Measurements from ENCODE around the gene AIF1L. TPM values are rescaled to one million over a fixed set of nuclear protein-coding genes. Genes with fewer than 3 reads are reported as not detected.

AIF1L gene
- total and polyA plus RNA-seq, 9 donors: 19.3 to 33.2 (median 23.3) TPM

DNA sequence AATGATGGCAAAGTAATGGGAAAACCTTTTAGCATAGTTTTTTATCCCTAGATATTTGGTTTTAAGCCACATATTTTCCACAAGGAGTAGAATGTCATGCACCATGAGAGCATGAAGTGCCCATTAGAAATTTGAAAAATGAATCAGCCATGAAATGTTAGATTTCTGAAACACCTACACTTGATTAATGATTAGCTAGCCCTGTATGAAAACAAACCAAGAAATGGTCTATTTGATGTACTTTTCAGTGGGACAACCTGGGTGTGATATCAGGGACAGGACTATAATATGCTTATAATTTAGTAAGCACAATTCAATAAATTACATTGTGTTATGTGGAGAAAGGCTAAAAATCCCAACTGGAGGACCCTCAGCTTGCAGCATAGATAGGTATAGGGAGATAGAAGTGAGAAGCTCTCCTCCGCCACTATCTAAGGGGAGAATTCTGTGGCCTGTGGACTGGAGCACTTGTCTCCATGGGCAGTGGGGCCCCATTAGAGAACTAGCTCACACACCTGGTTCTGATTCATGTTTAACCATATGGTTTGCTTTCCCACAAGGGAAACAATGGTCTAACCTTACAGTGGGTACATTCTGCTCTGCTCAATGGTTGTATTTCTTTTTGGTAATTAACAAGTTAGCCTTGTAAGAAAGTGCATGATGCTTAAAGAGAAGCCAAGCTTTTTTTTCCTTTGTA lies 64.2 kb downstream of the AIF1L start:
- DNase-seq: no peak
- WGBS (ENCODE audit: insufficient coverage): 100% methylated on average over 1 of the region's 1 CpG
- H3K9me3 ChIP-seq (replicated peaks; ENCODE audit: control insufficient read depth, low read depth, low read length): no peaks in the 10 kb centered on the region
- no peaks in the 10 kb centered on the region for H3K27me3 ChIP-seq (ENCODE audit: control insufficient read depth, insufficient read depth, low read length)
- H3K4me1 ChIP-seq (ENCODE audit: control insufficient read depth, insufficient read depth, low read length): no peaks in the 10 kb centered on the region
- H3K27ac ChIP-seq (ENCODE audit: low read length): no peak overlapping the region
- peaks cover 43% of the 10 kb centered on the region for H3K36me3 ChIP-seq (ENCODE audit: control insufficient read depth, insufficient read depth, low read length)
- no peak overlapping the region for H3K4me3 ChIP-seq (ENCODE audit: low read length)

DNA sequence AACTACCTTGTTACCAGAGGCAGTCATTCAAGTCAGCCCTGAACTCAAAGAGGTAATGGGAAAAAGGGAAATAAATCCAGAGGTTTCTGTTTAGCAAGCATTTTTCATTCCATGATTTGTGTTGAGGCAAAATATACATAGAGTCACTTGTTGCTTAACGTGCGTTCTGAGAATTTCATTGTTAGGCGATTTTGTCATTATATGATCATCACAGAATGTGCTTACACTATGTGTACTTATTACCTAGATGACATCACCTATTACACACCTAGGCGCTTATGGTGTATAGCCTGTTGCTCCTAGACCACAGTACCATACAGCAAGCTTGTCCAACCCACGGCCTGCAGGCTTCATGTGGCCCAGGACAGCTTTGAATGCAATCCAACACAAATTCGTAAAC lies 65.3 kb downstream of the AIF1L start:
- WGBS (ENCODE audit: insufficient coverage): 86% methylated on average over 2 of the region's 6 CpGs
- H3K9me3 ChIP-seq (replicated peaks; ENCODE audit: control insufficient read depth, low read depth, low read length): no peaks in the 10 kb centered on the region
- H3K4me3 ChIP-seq (ENCODE audit: low read length): no peak overlapping the region
- no peak for DNase-seq
- no peaks in the 10 kb centered on the region for H3K4me1 ChIP-seq (ENCODE audit: control insufficient read depth, insufficient read depth, low read length)
- H3K27ac ChIP-seq (ENCODE audit: low read length): no peak overlapping the region
- H3K36me3 ChIP-seq (ENCODE audit: control insufficient read depth, insufficient read depth, low read length): peaks cover 43% of the 10 kb centered on the region
- no peaks in the 10 kb centered on the region for H3K27me3 ChIP-seq (ENCODE audit: control insufficient read depth, insufficient read depth, low read length)

DNA sequence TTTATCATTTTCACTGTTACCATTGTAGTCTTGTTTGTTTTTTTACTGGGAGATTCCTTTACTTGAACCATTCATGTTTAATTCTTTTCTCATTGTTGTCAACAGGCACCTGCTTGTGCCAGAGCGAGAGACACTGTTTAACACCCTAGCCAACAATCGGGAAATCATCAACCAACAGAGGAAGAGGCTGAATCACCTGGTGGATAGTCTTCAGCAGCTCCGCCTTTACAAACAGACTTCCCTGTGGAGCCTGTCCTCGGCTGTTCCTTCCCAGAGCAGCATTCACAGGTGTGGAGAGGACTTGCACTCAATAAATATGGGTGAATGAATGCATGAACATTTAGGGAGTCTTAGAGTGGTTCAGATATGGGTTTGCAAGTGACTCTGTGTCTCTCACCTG lies 66.6 kb downstream of the AIF1L start:
- H3K27me3 ChIP-seq (ENCODE audit: control insufficient read depth, insufficient read depth, low read length): no peaks in the 10 kb centered on the region

DNA sequence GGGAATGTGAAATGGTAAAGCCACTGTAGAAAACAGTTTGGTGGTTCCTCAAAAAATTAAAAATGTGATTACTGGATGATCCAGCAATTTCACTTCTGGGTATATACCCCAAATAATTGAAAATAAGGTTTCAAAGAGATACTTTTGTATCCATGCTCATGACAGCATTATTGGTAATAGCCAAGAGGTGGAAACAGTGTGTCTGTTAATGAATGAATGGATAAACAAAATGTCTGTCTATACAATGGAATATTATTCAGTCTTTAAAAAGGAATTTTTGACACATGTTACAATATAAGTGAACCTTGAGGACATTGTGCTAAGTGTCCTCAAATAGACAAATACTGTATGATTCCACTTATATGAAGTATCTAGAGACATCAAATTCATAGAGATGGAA lies 69.2 kb downstream of the AIF1L start:
- no peaks in the 10 kb centered on the region for H3K27me3 ChIP-seq (ENCODE audit: control insufficient read depth, insufficient read depth, low read length)
- peaks cover 31% of the 10 kb centered on the region for H3K36me3 ChIP-seq (ENCODE audit: control insufficient read depth, insufficient read depth, low read length)
- H3K4me3 ChIP-seq (ENCODE audit: low read length): no peak overlapping the region

More for the DNA sequence above, 66.6 kb downstream of the AIF1L start:
- Histone ChIP-seq H3K4me3 (ENCODE audit: low read length) (no peak overlapping the region), H3K9me3 (replicated peaks; ENCODE audit: control insufficient read depth, low read depth, low read length) (no peaks in the 10 kb centered on the region), H3K27ac (ENCODE audit: low read length) (no peak overlapping the region), H3K4me1 (ENCODE audit: control insufficient read depth, insufficient read depth, low read length) (no peaks in the 10 kb centered on the region), H3K36me3 (ENCODE audit: control insufficient read depth, insufficient read depth, low read length) (peaks cover 40% of the 10 kb centered on the region)
- DNase-seq: no peak
- 100% methylated on average over 2 of the region's 4 CpGs for WGBS (ENCODE audit: insufficient coverage)

DNA sequence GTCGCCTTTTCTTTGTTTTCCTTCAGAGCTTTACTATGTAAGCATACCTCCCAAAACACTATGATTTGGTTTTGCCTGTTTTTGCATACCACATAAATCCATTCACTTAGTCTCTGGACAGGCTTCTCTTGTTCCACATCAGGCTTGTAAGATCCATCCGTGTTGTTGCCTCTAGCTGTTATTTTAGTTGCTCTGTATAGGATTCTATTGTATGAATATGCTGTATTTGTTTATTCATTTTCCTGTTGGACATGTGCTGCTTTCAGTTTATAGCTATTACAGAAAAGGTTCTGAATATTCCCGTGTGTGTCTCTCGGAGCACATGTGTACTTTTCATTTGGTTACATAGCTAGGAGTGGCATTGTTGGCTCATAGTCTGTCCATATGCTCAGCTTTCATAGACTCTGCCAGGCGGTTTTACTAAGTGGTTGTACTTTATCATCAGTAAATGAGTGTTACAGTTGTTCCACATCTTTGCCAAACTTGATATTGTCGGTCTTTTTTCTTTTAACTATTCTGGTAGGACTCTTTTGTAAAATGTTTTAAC lies 70.9 kb downstream of the AIF1L start:
- H3K4me1 ChIP-seq (ENCODE audit: control insufficient read depth, insufficient read depth, low read length): no peaks in the 10 kb centered on the region
- H3K27me3 ChIP-seq (ENCODE audit: control insufficient read depth, insufficient read depth, low read length): no peaks in the 10 kb centered on the region
- no peak overlapping the region for H3K27ac ChIP-seq (ENCODE audit: low read length)
- H3K4me3 ChIP-seq (ENCODE audit: low read length): no peak overlapping the region
- peak; percentile 43 for DNase-seq
- H3K36me3 ChIP-seq (ENCODE audit: control insufficient read depth, insufficient read depth, low read length): peaks cover 23% of the 10 kb centered on the region
- no CpG with 5 or more reads among the region's 6 CpGs for WGBS (ENCODE audit: insufficient coverage)
- H3K9me3 ChIP-seq (replicated peaks; ENCODE audit: control insufficient read depth, low read depth, low read length): no peaks in the 10 kb centered on the region

More for the DNA sequence above, 69.2 kb downstream of the AIF1L start:
- no peak for DNase-seq
- H3K27ac ChIP-seq (ENCODE audit: low read length): no peak overlapping the region
- no peaks in the 10 kb centered on the region for H3K9me3 ChIP-seq (replicated peaks; ENCODE audit: control insufficient read depth, low read depth, low read length)
- no peaks in the 10 kb centered on the region for H3K4me1 ChIP-seq (ENCODE audit: control insufficient read depth, insufficient read depth, low read length)

DNA sequence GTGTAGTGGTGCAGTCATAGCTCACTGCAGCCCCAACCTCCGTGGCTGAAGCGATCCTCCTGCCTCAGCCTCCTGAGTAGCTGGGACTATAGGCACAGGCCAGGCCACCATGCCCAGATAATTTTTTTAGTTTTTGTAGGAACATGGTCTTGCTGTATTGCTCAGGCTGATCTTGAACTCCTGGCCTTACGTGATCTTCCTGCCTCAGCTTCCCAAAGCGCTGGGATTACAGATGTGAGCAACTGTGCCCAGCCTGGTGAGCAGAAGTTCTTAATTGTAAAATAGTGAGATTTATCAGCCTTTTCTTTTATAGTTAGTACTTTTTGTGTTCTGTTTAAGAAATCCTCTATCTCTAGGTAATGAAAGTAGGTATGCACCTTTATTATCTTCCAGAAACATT lies 71.6 kb downstream of the AIF1L start:
- WGBS (ENCODE audit: insufficient coverage): 100% methylated on average over 1 of the region's 4 CpGs
- Histone ChIP-seq H3K4me3 (ENCODE audit: low read length) (no peak overlapping the region), H3K27ac (ENCODE audit: low read length) (no peak overlapping the region), H3K36me3 (ENCODE audit: control insufficient read depth, insufficient read depth, low read length) (peaks cover 19% of the 10 kb centered on the region), H3K9me3 (replicated peaks; ENCODE audit: control insufficient read depth, low read depth, low read length) (no peaks in the 10 kb centered on the region), H3K27me3 (ENCODE audit: control insufficient read depth, insufficient read depth, low read length) (no peaks in the 10 kb centered on the region), H3K4me1 (ENCODE audit: control insufficient read depth, insufficient read depth, low read length) (no peaks in the 10 kb centered on the region)
- DNase-seq: no peak

DNA sequence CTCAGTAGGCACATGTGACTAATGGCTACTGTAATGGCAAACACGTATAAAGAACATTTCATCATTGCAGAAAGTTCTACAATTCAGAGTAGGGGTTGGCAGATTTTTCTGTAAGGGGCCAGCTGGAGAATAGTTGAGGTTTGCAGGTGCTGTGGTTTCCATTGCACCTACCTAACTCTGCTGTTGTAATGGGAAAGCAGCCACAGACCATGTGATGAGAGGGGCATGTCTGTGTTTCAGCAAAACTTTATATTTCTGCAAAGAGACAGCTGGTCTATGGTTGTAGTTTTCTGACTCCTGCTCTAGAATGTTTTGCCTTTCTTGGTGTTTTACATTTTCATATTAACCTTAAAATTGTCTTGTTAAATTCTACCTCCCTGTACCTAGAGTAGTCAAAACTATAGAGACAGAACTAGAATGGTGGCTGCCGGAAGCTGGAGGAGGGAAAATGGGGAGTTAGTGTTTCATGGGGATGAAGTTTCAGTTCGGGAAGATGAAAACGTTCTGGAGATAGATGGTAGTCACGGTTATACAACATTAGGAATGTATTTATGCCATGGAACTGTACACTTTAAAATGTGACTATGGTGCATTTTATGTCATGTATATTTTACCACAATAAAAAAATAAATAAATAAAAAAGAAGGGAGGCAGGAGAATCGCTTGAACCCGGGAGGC lies 73.4 kb downstream of the AIF1L start:
- H3K27me3 ChIP-seq (ENCODE audit: control insufficient read depth, insufficient read depth, low read length): no peaks in the 10 kb centered on the region
- H3K4me3 ChIP-seq (ENCODE audit: low read length): no peak overlapping the region
- DNase-seq: no peak
- peaks cover 10% of the 10 kb centered on the region for H3K36me3 ChIP-seq (ENCODE audit: control insufficient read depth, insufficient read depth, low read length)
- no peak overlapping the region for H3K27ac ChIP-seq (ENCODE audit: low read length)
- 89% methylated on average over 3 of the region's 7 CpGs for WGBS (ENCODE audit: insufficient coverage)
- no peaks in the 10 kb centered on the region for H3K4me1 ChIP-seq (ENCODE audit: control insufficient read depth, insufficient read depth, low read length)
- H3K9me3 ChIP-seq (replicated peaks; ENCODE audit: control insufficient read depth, low read depth, low read length): no peaks in the 10 kb centered on the region

Other genes starting within 250 kb of the AIF1L start
- not detected for gene QRFP, start 199.7 kb upstream of the AIF1L start, total RNA-seq
- under 1 TPM; 0.27 to 0.66 (median 0.47) TPM for gene QRFP, start 199.7 kb upstream of the AIF1L start, polyA plus RNA-seq (ENCODE audit: insufficient read depth in 1 of 8, insufficient read length in 8 of 8, low replicate concordance in 1 of 8)
- gene FIBCD1, start 157.3 kb upstream of the AIF1L start, total RNA-seq: not detected
- under 1 TPM in 4 of 8 donors, not detected in 4; 0.04 to 0.13 (median 0.08) TPM for gene FIBCD1, start 157.3 kb upstream of the AIF1L start, polyA plus RNA-seq (ENCODE audit: insufficient read depth in 1 of 8, insufficient read length in 8 of 8, low replicate concordance in 1 of 8)
- 1.1 TPM for gene LAMC3, start 87.4 kb upstream of the AIF1L start, total RNA-seq
- gene LAMC3, start 87.4 kb upstream of the AIF1L start, polyA plus RNA-seq (ENCODE audit: insufficient read depth in 1 of 8, insufficient read length in 8 of 8, low replicate concordance in 1 of 8): 1 to 10 TPM; 1.0 to 4.0 (median 1.9) TPM
- 21.2 TPM for gene NUP214, start 29.1 kb downstream of the AIF1L start, total RNA-seq
- gene NUP214, start 29.1 kb downstream of the AIF1L start, polyA plus RNA-seq (ENCODE audit: insufficient read depth in 1 of 8, insufficient read length in 8 of 8, low replicate concordance in 1 of 8): 10 to 100 TPM; 23.5 to 35.6 (median 30.8) TPM
- gene FAM78A, start 180.0 kb downstream of the AIF1L start, total RNA-seq: 23.0 TPM
- 10 to 100 TPM; 30.7 to 45.2 (median 33.7) TPM for gene FAM78A, start 180.0 kb downstream of the AIF1L start, polyA plus RNA-seq (ENCODE audit: insufficient read depth in 1 of 8, insufficient read length in 8 of 8, low replicate concordance in 1 of 8)
- 52.4 TPM for gene PLPP7, start 193.2 kb downstream of the AIF1L start, total RNA-seq
- 10 to 100 TPM; 24.8 to 46.3 (median 37.0) TPM for gene PLPP7, start 193.2 kb downstream of the AIF1L start, polyA plus RNA-seq (ENCODE audit: insufficient read depth in 1 of 8, insufficient read length in 8 of 8, low replicate concordance in 1 of 8)